ENCODE data around the gene VRK3. TPM values are rescaled to one million over a fixed set of nuclear protein-coding genes. Genes with fewer than 3 reads are reported as not detected.

Gene VRK3
- total RNA-seq, 1 experiment from 2014 or later = 62.5 TPM

GRCh38 chr19:50047671-50048070 is 22.5 kb upstream of the VRK3 start:
- CTCF ChIA-PET = no interaction called here
- H3K27ac ChIP-seq = no peak overlapping the region
- no peak overlapping the region for H2AFZ ChIP-seq
- H3F3A ChIP-seq (ENCODE audit: insufficient read depth, low read depth) = peaks cover 19% of the 10 kb centered on the region; the same call in 1 of the 2 replicates
- intact Hi-C loops (cut with micrococcal nuclease; ENCODE audit: unreplicated experiment) = no loop called here
- H3K9me3 ChIP-seq (ENCODE audit: insufficient read depth, low read depth) = peaks cover 73% of the 10 kb centered on the region
- no peaks in the 10 kb centered on the region for H4K20me1 ChIP-seq (ENCODE audit: insufficient read depth)
- TF ChIP-seq EZH2 (IDR thresholded peaks at IDR 0.05; ENCODE audit: low read depth) (no peak), CTCF (conservative IDR thresholded peaks at IDR 0.05) (no peak)
- H3K27me3 ChIP-seq (ENCODE audit: insufficient read depth, low read depth) = no peaks in the 10 kb centered on the region
- POLR2A ChIA-PET (ENCODE audit: unreplicated experiment) = no interaction called here
- H3K4me2 ChIP-seq = no peak overlapping the region
- BruUV-seq (replicated peaks) = no TSS peak
- DNase-seq = no peak
- H3K36me3 ChIP-seq (ENCODE audit: low read depth) = peaks cover 46% of the 10 kb centered on the region
- H3K9me2 ChIP-seq (ENCODE audit: insufficient read depth) = no peaks in the 10 kb centered on the region
- H3K4me1 ChIP-seq (replicated peaks; ENCODE audit: insufficient read depth) = no peaks in the 10 kb centered on the region
- H3K4me3 ChIP-seq = no peak overlapping the region
- H3K79me2 ChIP-seq (ENCODE audit: low read depth) = no peaks in the 10 kb centered on the region

DNA sequence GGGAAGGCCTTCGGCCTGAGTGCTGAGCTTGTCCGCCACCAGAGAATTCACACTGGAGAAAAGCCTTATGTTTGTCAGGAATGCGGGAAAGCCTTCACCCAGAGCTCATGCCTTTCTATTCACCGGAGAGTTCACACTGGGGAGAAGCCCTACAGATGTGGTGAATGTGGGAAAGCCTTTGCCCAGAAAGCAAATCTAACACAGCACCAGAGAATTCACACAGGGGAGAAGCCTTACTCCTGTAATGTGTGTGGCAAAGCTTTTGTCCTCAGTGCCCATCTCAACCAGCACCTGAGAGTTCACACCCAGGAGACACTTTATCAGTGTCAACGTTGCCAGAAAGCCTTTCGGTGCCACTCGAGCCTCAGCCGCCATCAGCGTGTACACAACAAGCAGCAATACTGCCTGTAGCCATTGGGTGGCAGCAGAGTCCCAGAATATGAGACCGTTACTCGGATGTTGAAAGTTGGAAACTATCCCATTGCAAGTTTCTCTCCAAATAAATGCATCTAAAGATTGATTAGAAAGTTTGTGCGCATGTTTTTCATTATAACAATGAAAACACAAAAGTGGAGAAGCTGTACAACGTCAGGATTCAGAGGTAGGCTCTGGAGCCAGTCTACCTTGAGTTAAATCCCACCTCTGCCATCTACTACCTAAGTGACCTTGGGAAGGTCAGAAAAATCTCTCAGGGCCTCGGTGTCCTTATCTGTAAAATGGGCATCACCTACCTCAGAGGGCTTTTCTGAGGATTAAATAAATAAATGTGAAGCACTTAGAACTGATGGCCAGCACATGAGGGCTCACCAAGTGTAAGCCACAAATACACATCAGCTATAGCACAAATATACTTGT is 21.7 kb upstream of the VRK3 start:
- no TSS peak for BruUV-seq (replicated peaks)
- intact Hi-C loops (cut with micrococcal nuclease; ENCODE audit: unreplicated experiment) = no loop called here
- POLR2A ChIA-PET (ENCODE audit: unreplicated experiment) = no interaction called here

DNA sequence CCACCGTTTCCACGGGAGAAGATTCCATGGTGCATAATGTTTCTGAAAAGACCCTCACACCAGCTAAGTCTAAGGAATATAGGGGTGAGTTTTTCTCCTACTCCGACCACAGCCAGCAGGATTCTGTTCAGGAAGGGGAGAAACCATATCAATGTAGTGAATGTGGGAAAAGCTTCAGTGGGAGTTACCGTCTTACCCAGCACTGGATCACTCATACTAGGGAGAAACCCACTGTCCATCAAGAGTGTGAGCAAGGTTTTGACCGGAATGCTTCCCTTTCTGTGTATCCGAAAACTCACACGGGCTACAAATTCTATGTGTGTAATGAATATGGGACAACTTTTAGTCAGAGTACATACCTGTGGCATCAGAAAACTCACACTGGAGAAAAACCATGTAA is 19.8 kb upstream of the VRK3 start:
- Histone ChIP-seq H3K9me3 (ENCODE audit: insufficient read depth, low read depth) (peaks cover 82% of the 10 kb centered on the region), H3K4me2 (no peak overlapping the region), H3K36me3 (ENCODE audit: low read depth) (peaks cover 73% of the 10 kb centered on the region), H3F3A (ENCODE audit: insufficient read depth, low read depth) (peaks cover 15% of the 10 kb centered on the region; the same call in 1 of the 2 replicates), H3K27ac (no peak overlapping the region), H3K4me3 (no peak overlapping the region), H3K79me2 (ENCODE audit: low read depth) (no peaks in the 10 kb centered on the region), H3K27me3 (ENCODE audit: insufficient read depth, low read depth) (no peaks in the 10 kb centered on the region), H3K9me2 (ENCODE audit: insufficient read depth) (no peaks in the 10 kb centered on the region), H2AFZ (no peak overlapping the region), H3K4me1 (replicated peaks; ENCODE audit: insufficient read depth) (no peaks in the 10 kb centered on the region), H4K20me1 (ENCODE audit: insufficient read depth) (no peaks in the 10 kb centered on the region)
- ChIA-PET CTCF (no interaction called here), POLR2A (ENCODE audit: unreplicated experiment) (no interaction called here)
- no peak for DNase-seq
- no TSS peak for BruUV-seq (replicated peaks)
- intact Hi-C loops (cut with micrococcal nuclease; ENCODE audit: unreplicated experiment) = no loop called here
- TF ChIP-seq EZH2 (IDR thresholded peaks at IDR 0.05; ENCODE audit: low read depth) = no peak
- no peak for TF ChIP-seq CTCF (conservative IDR thresholded peaks at IDR 0.05)

More for the DNA sequence above, 21.7 kb upstream of the VRK3 start:
- Histone ChIP-seq H3K27me3 (ENCODE audit: insufficient read depth, low read depth) (no peaks in the 10 kb centered on the region), H3K79me2 (ENCODE audit: low read depth) (no peaks in the 10 kb centered on the region), H3K27ac (no peak overlapping the region), H3K4me1 (replicated peaks; ENCODE audit: insufficient read depth) (no peaks in the 10 kb centered on the region), H3K9me3 (ENCODE audit: insufficient read depth, low read depth) (peaks cover 79% of the 10 kb centered on the region), H3F3A (ENCODE audit: insufficient read depth, low read depth) (peaks cover 19% of the 10 kb centered on the region; the same call in 1 of the 2 replicates), H3K36me3 (ENCODE audit: low read depth) (peaks cover 54% of the 10 kb centered on the region), H2AFZ (no peak overlapping the region), H3K9me2 (ENCODE audit: insufficient read depth) (no peaks in the 10 kb centered on the region), H3K4me3 (no peak overlapping the region), H4K20me1 (ENCODE audit: insufficient read depth) (no peaks in the 10 kb centered on the region), H3K4me2 (no peak overlapping the region)
- TF ChIP-seq EZH2 (IDR thresholded peaks at IDR 0.05; ENCODE audit: low read depth) = no peak
- TF ChIP-seq CTCF (conservative IDR thresholded peaks at IDR 0.05) = peak; percentile 67
- CTCF ChIA-PET = no interaction called here
- DNase-seq = no peak

Measured in PC-9 (cell line).